ENCODE measurements around the gene OSBPL1A. TPM values are rescaled to one million over a fixed set of nuclear protein-coding genes. Genes with fewer than 3 reads are reported as not detected.
"Not testable (repeated sequence)": the region's sequence is repeated elsewhere in the genome, so short reads cannot be mapped to it uniquely, and the experiment has no call there.

The OSBPL1A gene
- total RNA-seq, 1 donor from 2014 or later = 10.8 TPM

GRCh38 chr18:24397131-24397693 lies 412 bp downstream of the OSBPL1A start:
- peak; percentile 83 to 84 for DNase-seq (ENCODE audit: low read depth in 2 of 2)

- no peak for DNase-seq (ENCODE audit: low read depth in 2 of 2)
These were observed 1.5 kb downstream of the OSBPL1A start for GRCh38 chr18:24396082-24396633.

- DNase-seq (ENCODE audit: low read depth in 2 of 2) = no peak
These were observed 2.4 kb downstream of the OSBPL1A start for GRCh38 chr18:24395049-24395795.

GRCh38 chr18:24388957-24389356 lies 8.7 kb downstream of the OSBPL1A start:
- no peak for DNase-seq (ENCODE audit: low read depth in 2 of 2)

GRCh38 chr18:24386681-24387080 lies 10.9 kb downstream of the OSBPL1A start:
- DNase-seq (ENCODE audit: low read depth in 2 of 2) = no peak

GRCh38 chr18:24381126-24381525 lies 16.5 kb downstream of the OSBPL1A start:
- peak in 1 of 2 donors; percentile 15 for DNase-seq (ENCODE audit: low read depth in 2 of 2)

- no peak for DNase-seq (ENCODE audit: low read depth in 2 of 2)
These were observed 17.4 kb downstream of the OSBPL1A start for GRCh38 chr18:24380163-24380747.

GRCh38 chr18:24378598-24378997 lies 19.0 kb downstream of the OSBPL1A start:
- DNase-seq (ENCODE audit: low read depth in 2 of 2) = no peak

GRCh38 chr18:24376531-24376930 lies 21.1 kb downstream of the OSBPL1A start:
- not testable (repeated sequence) for DNase-seq (ENCODE audit: low read depth in 2 of 2)

- DNase-seq (ENCODE audit: low read depth in 2 of 2) = no peak
These were observed 24.3 kb downstream of the OSBPL1A start for GRCh38 chr18:24373328-24373727.

GRCh38 chr18:24372279-24372872 lies 25.2 kb downstream of the OSBPL1A start:
- DNase-seq (ENCODE audit: low read depth in 2 of 2) = no peak

- no peak for DNase-seq (ENCODE audit: low read depth in 2 of 2)
These were observed 27.5 kb downstream of the OSBPL1A start for GRCh38 chr18:24370120-24370519.

GRCh38 chr18:24369426-24369825 lies 28.2 kb downstream of the OSBPL1A start:
- peak in 1 of 2 donors; percentile 4 for DNase-seq (ENCODE audit: low read depth in 2 of 2)

GRCh38 chr18:24368749-24369148 lies 28.9 kb downstream of the OSBPL1A start:
- peak in 1 of 2 donors; percentile 63 for DNase-seq (ENCODE audit: low read depth in 2 of 2)

- no peak for DNase-seq (ENCODE audit: low read depth in 2 of 2)
These were observed 31.3 kb downstream of the OSBPL1A start for GRCh38 chr18:24366328-24366727.

GRCh38 chr18:24364177-24364576 lies 33.4 kb downstream of the OSBPL1A start:
- DNase-seq (ENCODE audit: low read depth in 2 of 2) = no peak

GRCh38 chr18:24362757-24363156 lies 34.9 kb downstream of the OSBPL1A start:
- no peak for DNase-seq (ENCODE audit: low read depth in 2 of 2)

- DNase-seq (ENCODE audit: low read depth in 2 of 2) = peak; percentile 16 to 53
These were observed 37.7 kb downstream of the OSBPL1A start for GRCh38 chr18:24359787-24360530.

GRCh38 chr18:24354278-24354677 lies 43.3 kb downstream of the OSBPL1A start:
- no peak for DNase-seq (ENCODE audit: low read depth in 2 of 2)

- no peak for DNase-seq (ENCODE audit: low read depth in 2 of 2)
These were observed 51.4 kb downstream of the OSBPL1A start for GRCh38 chr18:24346254-24346653.

GRCh38 chr18:24344509-24344908 lies 53.1 kb downstream of the OSBPL1A start:
- DNase-seq (ENCODE audit: low read depth in 2 of 2) = no peak

Measured in dermis microvascular lymphatic vessel endothelial cell (primary cell).